Neural crest cell (in vitro differentiated cells): ENCODE measurements around the gene PTGDS. TPM values are rescaled to one million over a fixed set of nuclear protein-coding genes. Genes with fewer than 3 reads are reported as not detected.

ENCODE experiments used
- DNase-seq: peaks from one replicate; pipeline ENCODE4 v3.0.0; 2021; ENCODE audit warnings: low read depth, mixed read lengths, low spot score
- H3K27ac Mint-ChIP-seq: one replicate; pipeline ENCODE4 v1.8.0; 2021; ENCODE audit warnings: mild to moderate bottlenecking, mixed read lengths; ENCODE audit not compliant: unreplicated experiment
- H3K27me3 Mint-ChIP-seq: 2 replicates; pipeline ENCODE4 v1.8.0; 2021; ENCODE audit warnings: low read depth, mild to moderate bottlenecking, mixed read lengths
- H3K36me3 Mint-ChIP-seq: 2 replicates; pipeline ENCODE4 v1.8.0; 2021; ENCODE audit warnings: low read depth, mild to moderate bottlenecking, mixed read lengths
- H3K4me1 Mint-ChIP-seq: 2 replicates; pipeline ENCODE4 v1.8.0; 2021; ENCODE audit warnings: mixed read lengths
- H3K4me3 Mint-ChIP-seq: one replicate; pipeline ENCODE4 v1.8.0; 2021; ENCODE audit warnings: mild to moderate bottlenecking, mixed read lengths
- H3K9me3 Mint-ChIP-seq: 2 replicates; pipeline ENCODE4 v1.8.0; 2021; ENCODE audit warnings: mixed read lengths
- CTCF ChIP-seq: fragments of 200-600 bp; sonication (generic); conservative IDR thresholded peaks from 2 replicates; pipeline ENCODE4 v1.5.0; 2021; ENCODE audit warnings: antibody characterized with exemption, mild to moderate bottlenecking
- total RNA-seq: library from RNA; stranded (reverse); gene quantifications from 2 replicates; pipeline ENCODE4 v1.2.1, GENCODE V29; 2021

Gene PTGDS
- total RNA-seq, 1 donor from 2014 or later: not detected

DNA sequence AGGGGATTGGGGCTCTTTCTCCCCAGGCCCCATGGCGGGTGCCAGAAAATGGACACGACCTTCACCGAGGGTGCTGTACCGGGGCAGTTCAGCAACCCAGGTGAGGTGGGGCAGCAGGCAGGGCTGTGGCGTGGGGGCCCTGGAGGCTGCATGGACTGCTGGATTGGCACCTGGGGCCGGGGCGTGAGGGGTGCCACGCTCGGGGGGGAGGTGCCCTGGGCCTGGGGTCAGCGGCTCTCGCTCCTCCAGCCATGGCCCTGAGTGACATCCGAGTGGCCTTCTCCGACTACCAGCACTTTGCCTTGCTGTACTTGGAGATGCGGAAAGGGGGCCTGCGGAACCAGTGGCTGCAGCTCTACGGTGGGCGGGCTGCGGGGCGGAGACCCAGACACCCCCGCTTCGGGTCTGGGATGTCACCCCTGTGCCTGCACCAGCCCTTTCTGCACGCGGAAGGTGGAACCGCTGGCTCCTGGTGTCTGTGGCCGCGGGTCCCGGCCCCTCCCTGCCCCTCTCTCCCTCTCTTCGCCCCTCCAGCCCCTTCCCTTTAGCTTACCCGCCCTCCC lies 7.2 kb downstream of the PTGDS start:
- H3K27ac Mint-ChIP-seq: no peak overlapping the region
- no peak for DNase-seq
- no peaks in the 10 kb centered on the region for H3K27me3 Mint-ChIP-seq
- no peaks in the 10 kb centered on the region for H3K36me3 Mint-ChIP-seq
- no peak for TF ChIP-seq CTCF
- peaks cover 8% of the 10 kb centered on the region for H3K4me1 Mint-ChIP-seq
- H3K4me3 Mint-ChIP-seq: no peak overlapping the region
- no peaks in the 10 kb centered on the region for H3K9me3 Mint-ChIP-seq

- Mint-ChIP-seq H3K27ac (no peak overlapping the region), H3K27me3 (no peaks in the 10 kb centered on the region), H3K4me3 (no peak overlapping the region), H3K9me3 (no peaks in the 10 kb centered on the region), H3K4me1 (peaks cover 8% of the 10 kb centered on the region), H3K36me3 (no peaks in the 10 kb centered on the region)
- DNase-seq: no peak
- TF ChIP-seq CTCF: no peak
These were observed 7.8 kb downstream of the PTGDS start for GRCh38 chr9:136985027-136985602.

- Mint-ChIP-seq H3K4me3 (no peak overlapping the region), H3K4me1 (peaks cover 8% of the 10 kb centered on the region), H3K36me3 (no peaks in the 10 kb centered on the region), H3K9me3 (no peaks in the 10 kb centered on the region), H3K27me3 (no peaks in the 10 kb centered on the region), H3K27ac (no peak overlapping the region)
- no peak for DNase-seq
- TF ChIP-seq CTCF: no peak
These were observed 8.5 kb downstream of the PTGDS start for GRCh38 chr9:136985853-136986252.

DNA sequence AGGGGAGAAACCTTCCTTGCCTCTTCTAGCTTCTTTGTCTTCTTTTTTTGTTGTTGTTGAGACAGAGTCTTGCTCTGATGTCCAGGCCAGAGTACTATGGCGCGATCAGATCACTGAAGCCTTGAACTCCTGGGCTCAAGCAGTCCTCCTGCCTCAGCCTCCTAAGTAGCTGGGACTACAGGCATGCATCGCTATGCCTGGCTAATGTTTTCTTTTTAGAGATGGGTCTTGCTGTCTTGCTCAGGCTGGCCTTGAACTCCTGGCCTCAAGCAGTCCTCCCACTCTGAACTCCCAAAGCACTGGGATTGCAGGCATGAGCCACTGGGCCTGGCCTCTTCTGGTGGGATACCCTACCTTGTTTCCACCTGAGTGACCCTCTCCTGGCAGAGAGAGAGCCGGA lies 11.6 kb downstream of the PTGDS start:
- Mint-ChIP-seq H3K36me3 (no peaks in the 10 kb centered on the region), H3K4me1 (peaks cover 6% of the 10 kb centered on the region), H3K4me3 (no peak overlapping the region), H3K9me3 (no peaks in the 10 kb centered on the region), H3K27me3 (no peaks in the 10 kb centered on the region), H3K27ac (no peak overlapping the region)
- TF ChIP-seq CTCF: no peak
- DNase-seq: no peak

GRCh38 chr9:136990242-136990911 lies 13.1 kb downstream of the PTGDS start:
- TF ChIP-seq CTCF: no peak

More at GRCh38 chr9:136990242-136990911, 13.1 kb downstream of the PTGDS start:
- H3K9me3 Mint-ChIP-seq: no peaks in the 10 kb centered on the region
- H3K27ac Mint-ChIP-seq: no peak overlapping the region
- no peaks in the 10 kb centered on the region for H3K36me3 Mint-ChIP-seq
- no peak for DNase-seq
- H3K4me3 Mint-ChIP-seq: peak overlapping the region; percentile 60
- peaks cover 3% of the 10 kb centered on the region for H3K4me1 Mint-ChIP-seq
- no peaks in the 10 kb centered on the region for H3K27me3 Mint-ChIP-seq
